HCT116 (cell line): Measurements from ENCODE around the gene TSSK2. TPM values are rescaled to one million over a fixed set of nuclear protein-coding genes. Genes with fewer than 3 reads are reported as not detected.

Source experiments
- ATAC-seq: fragments of 200-7000 bp; cut with Tn5 transposase; 2 replicates; pipeline ENCODE4 v1.9.1; 2020; ENCODE audit warnings: mild to moderate bottlenecking, moderate library complexity
- BruUV-seq: library from RNA; stranded (reverse); fragments of 400-500 nt; replicated peaks from 2 replicates; lab custom pipeline; 2021; lab: Mats Ljungman, UMichigan
- CTCF ChIA-PET: fragments of 300-600 bp; sonication (Branson Sonifier 250); formaldehyde crosslinking; loops from one replicate; lab custom pipeline; 2021; ENCODE audit warnings: antibody characterized with exemption; lab: Charles Lee
- POLR2A ChIA-PET: fragments of 300-600, 350-600 bp; sonication (Branson Sonifier 250); formaldehyde crosslinking; loops from one replicate; lab custom pipeline; 2021; ENCODE audit warnings: antibody characterized with exemption; lab: Charles Lee
- RAD21 ChIA-PET, 2 experiments: fragments of 300-600 bp; sonication (Branson Sonifier 250); formaldehyde crosslinking; loops; one replicate each; lab custom pipeline; 2023; ENCODE audit warnings: low total read pairs in 2 of 2; ENCODE audit not compliant: uncharacterized antibody in 2 of 2, unreplicated experiment in 2 of 2, low non-redundant PET in 1 of 2; lab: Charles Lee
- DNase-seq: peaks from one replicate; pipeline ENCODE4 v3.0.0-alpha.2; 2010; ENCODE audit warnings: low read depth, low spot score
- H2AFZ ChIP-seq: fragments of 200-600 bp; shearing (Covaris generic), sonication (generic); 2 replicates; pipeline ENCODE4 v1.6.1; 2017; ENCODE audit warnings: low read depth, mixed run types, mixed read lengths, antibody characterized with exemption, low read length; ENCODE audit not compliant: poor library complexity, severe bottlenecking
- H3K27ac ChIP-seq: 2 replicates; pipeline ENCODE4 v1.5.1; 2012; ENCODE audit warnings: low read depth, low read length
- H3K27me3 ChIP-seq: fragments of 200-600 bp; sonication (generic); 2 replicates; pipeline ENCODE4 v1.6.1; 2016; ENCODE audit warnings: mixed run types, low read length, mixed read lengths; ENCODE audit not compliant: insufficient read depth
- H3K36me3 ChIP-seq, 2 experiments: fragments of 200-500 bp in 1 of 2; fragments of 200-600 bp in 1 of 2; sonication (Bioruptor generic) in 1 of 2; sonication (generic) in 1 of 2; 2 replicates each; pipeline versions ENCODE4 v1.5.1 to v1.6.1; 2014 to 2016; ENCODE audit warnings: low read length in 2 of 2, inconsistent platforms in 1 of 2, mixed read lengths in 1 of 2, mixed run types in 1 of 2; ENCODE audit not compliant: insufficient read depth in 2 of 2, control insufficient read depth in 1 of 2
- H3K4me1 ChIP-seq, 2 experiments: fragments of 200-600 bp in 1 of 2; sonication (generic) in 1 of 2; 2 replicates each; pipeline versions ENCODE4 v1.5.1 to v1.6.1; 2012 to 2017; ENCODE audit warnings: low read length in 2 of 2, inconsistent platforms in 1 of 2, mild to moderate bottlenecking in 1 of 2, mixed read lengths in 1 of 2, mixed run types in 1 of 2, moderate library complexity in 1 of 2; ENCODE audit not compliant: insufficient read depth in 2 of 2, control insufficient read depth in 1 of 2
- H3K4me2 ChIP-seq: fragments of 200-600 bp; sonication (generic); 2 replicates; pipeline ENCODE4 v1.6.1; 2017; ENCODE audit warnings: mixed run types, low read length, mixed read lengths
- H3K4me3 ChIP-seq, 2 experiments: fragments of 200-600 bp in 1 of 2; sonication (generic) in 1 of 2; replicated peaks in 1 of 2; 2 replicates each; pipeline ENCODE4 v1.5.1; 2011 to 2016; ENCODE audit warnings: low read length in 2 of 2, control low read depth in 1 of 2, low read depth in 1 of 2, mild to moderate bottlenecking in 1 of 2, mixed read lengths in 1 of 2, mixed run types in 1 of 2
- H3K79me2 ChIP-seq: fragments of 200-600 bp; sonication (generic); 2 replicates; pipeline ENCODE4 v1.6.1; 2017; ENCODE audit warnings: mild to moderate bottlenecking, mixed run types, low read length, moderate library complexity, mixed read lengths; ENCODE audit not compliant: insufficient read depth
- H3K9ac ChIP-seq: fragments of 200-600 bp; sonication (generic); 2 replicates; pipeline ENCODE4 v1.6.1; 2016; ENCODE audit warnings: low read length, mixed read lengths
- H3K9me2 ChIP-seq: fragments of 200-600 bp; sonication (generic), shearing (Covaris generic); 2 replicates; pipeline ENCODE4 v1.6.1; 2017; ENCODE audit warnings: mixed run types, mild to moderate bottlenecking, moderate library complexity; ENCODE audit not compliant: insufficient read depth
- H3K9me3 ChIP-seq, 2 experiments: fragments of 200-500 bp in 1 of 2; fragments of 200-600 bp in 1 of 2; sonication (Bioruptor generic) in 1 of 2; sonication (generic) in 1 of 2; 2 replicates each; pipeline ENCODE4 v1.6.1; 2014 to 2017; ENCODE audit warnings: low read length in 2 of 2, mixed read lengths in 2 of 2, inconsistent platforms in 1 of 2, low read depth in 1 of 2, mild to moderate bottlenecking in 1 of 2, mixed run types in 1 of 2, moderate library complexity in 1 of 2; ENCODE audit not compliant: control insufficient read depth in 1 of 2, insufficient read depth in 1 of 2
- H4K20me1 ChIP-seq: fragments of 200-600 bp; sonication (generic), shearing (Covaris generic); 2 replicates; pipeline ENCODE4 v1.6.1; 2017; ENCODE audit warnings: mixed run types, mild to moderate bottlenecking, moderate library complexity; ENCODE audit not compliant: insufficient read depth
- ATF3 ChIP-seq: IDR thresholded peaks from 2 replicates; pipeline ENCODE4 v1.6.1; 2012
- CBX3 ChIP-seq: IDR thresholded peaks from 2 replicates; pipeline ENCODE4 v1.6.1; 2012; ENCODE audit warnings: low read depth
- EGR1 ChIP-seq: IDR thresholded peaks from 2 replicates; pipeline ENCODE4 v1.6.1; 2012; ENCODE audit warnings: low read depth
- EZH2phosphoT487 ChIP-seq: fragments of 200-600 bp; IDR thresholded peaks from 2 replicates; pipeline ENCODE4 v1.6.1; 2018; ENCODE audit warnings: antibody characterized with exemption, borderline replicate concordance
- FOSL1 ChIP-seq: IDR thresholded peaks from 2 replicates; pipeline ENCODE4 v1.6.1; 2012; ENCODE audit warnings: low read depth
- JUND ChIP-seq: IDR thresholded peaks from 2 replicates; pipeline ENCODE4 v1.6.1; 2012
- POLR2A ChIP-seq: IDR thresholded peaks from 2 replicates; pipeline ENCODE4 v1.7.0; 2011; ENCODE audit warnings: borderline replicate concordance; ENCODE audit not compliant: insufficient read depth, insufficient read length; ENCODE audit errors: extremely low read depth
- RAD21 ChIP-seq: IDR thresholded peaks from 2 replicates; pipeline ENCODE4 v1.6.1; 2012; ENCODE audit warnings: low read depth, mild to moderate bottlenecking
- SIN3A ChIP-seq: IDR thresholded peaks from 2 replicates; pipeline ENCODE4 v1.6.1; 2012; ENCODE audit warnings: low read depth
- ZBTB33 ChIP-seq: IDR thresholded peaks from 2 replicates; pipeline ENCODE4 v1.6.1; 2011; ENCODE audit warnings: mild to moderate bottlenecking, low read length, moderate library complexity; ENCODE audit not compliant: insufficient replicate concordance; ENCODE audit errors: extremely low read depth
- intact Hi-C: fragments of 100-400 bp; cut with micrococcal nuclease; formaldehyde crosslinking; loops from 2 replicates; pipeline ENCODE4 v1.10.0; 2022
- total RNA-seq: library from RNA; stranded (reverse); gene quantifications from one replicate; pipeline ENCODE4 v1.2.1, GENCODE V29; 2021; ENCODE audit not compliant: unreplicated experiment
- TF ChIP-seq, protein P1 (sequence below), 3 experiments: fragments of 200-600 bp in 1 of 3; sonication (generic) in 1 of 3; IDR thresholded peaks in 2 of 3; conservative IDR thresholded peaks in 1 of 3; 2 replicates each; pipeline ENCODE4 v1.5.1; 2012 to 2017; ENCODE audit warnings: low read depth in 2 of 3, low read length in 2 of 3, antibody characterized with exemption in 1 of 3, borderline replicate concordance in 1 of 3, control low read depth in 1 of 3, mild to moderate bottlenecking in 1 of 3, mixed read lengths in 1 of 3, mixed run types in 1 of 3, moderate library complexity in 1 of 3; ENCODE audit not compliant: insufficient read depth in 1 of 3
- TF ChIP-seq, protein P2 (sequence below): IDR thresholded peaks from 2 replicates; pipeline ENCODE4 v1.6.1; 2012; ENCODE audit warnings: low read depth

The TSSK2 gene
- total RNA-seq, 1 experiment from 2014 or later: not detected

- POLR2A ChIA-PET: no interaction called here
- Histone ChIP-seq H3K9ac (no peak overlapping the region), H4K20me1 (no peaks in the 10 kb centered on the region)
- TF ChIP-seq EZH2phosphoT487 (no peak), RAD21 (no peak), FOSL1 (no peak), POLR2A (no peak), CBX3 (no peak), ZBTB33 (no peak), JUND (no peak), SIN3A (no peak), ATF3 (no peak), EGR1 (no peak)
- TF ChIP-seq, protein P1, sequence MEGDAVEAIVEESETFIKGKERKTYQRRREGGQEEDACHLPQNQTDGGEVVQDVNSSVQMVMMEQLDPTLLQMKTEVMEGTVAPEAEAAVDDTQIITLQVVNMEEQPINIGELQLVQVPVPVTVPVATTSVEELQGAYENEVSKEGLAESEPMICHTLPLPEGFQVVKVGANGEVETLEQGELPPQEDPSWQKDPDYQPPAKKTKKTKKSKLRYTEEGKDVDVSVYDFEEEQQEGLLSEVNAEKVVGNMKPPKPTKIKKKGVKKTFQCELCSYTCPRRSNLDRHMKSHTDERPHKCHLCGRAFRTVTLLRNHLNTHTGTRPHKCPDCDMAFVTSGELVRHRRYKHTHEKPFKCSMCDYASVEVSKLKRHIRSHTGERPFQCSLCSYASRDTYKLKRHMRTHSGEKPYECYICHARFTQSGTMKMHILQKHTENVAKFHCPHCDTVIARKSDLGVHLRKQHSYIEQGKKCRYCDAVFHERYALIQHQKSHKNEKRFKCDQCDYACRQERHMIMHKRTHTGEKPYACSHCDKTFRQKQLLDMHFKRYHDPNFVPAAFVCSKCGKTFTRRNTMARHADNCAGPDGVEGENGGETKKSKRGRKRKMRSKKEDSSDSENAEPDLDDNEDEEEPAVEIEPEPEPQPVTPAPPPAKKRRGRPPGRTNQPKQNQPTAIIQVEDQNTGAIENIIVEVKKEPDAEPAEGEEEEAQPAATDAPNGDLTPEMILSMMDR (IDR thresholded peaks at IDR 0.05 in 2 of 3, conservative IDR thresholded peaks at IDR 0.05 in 1 of 3; ENCODE audit: borderline replicate concordance in 1 of 3, insufficient read depth in 1 of 3, low read depth in 2 of 3, low read length in 2 of 3): no peak
- TF ChIP-seq, protein P2, sequence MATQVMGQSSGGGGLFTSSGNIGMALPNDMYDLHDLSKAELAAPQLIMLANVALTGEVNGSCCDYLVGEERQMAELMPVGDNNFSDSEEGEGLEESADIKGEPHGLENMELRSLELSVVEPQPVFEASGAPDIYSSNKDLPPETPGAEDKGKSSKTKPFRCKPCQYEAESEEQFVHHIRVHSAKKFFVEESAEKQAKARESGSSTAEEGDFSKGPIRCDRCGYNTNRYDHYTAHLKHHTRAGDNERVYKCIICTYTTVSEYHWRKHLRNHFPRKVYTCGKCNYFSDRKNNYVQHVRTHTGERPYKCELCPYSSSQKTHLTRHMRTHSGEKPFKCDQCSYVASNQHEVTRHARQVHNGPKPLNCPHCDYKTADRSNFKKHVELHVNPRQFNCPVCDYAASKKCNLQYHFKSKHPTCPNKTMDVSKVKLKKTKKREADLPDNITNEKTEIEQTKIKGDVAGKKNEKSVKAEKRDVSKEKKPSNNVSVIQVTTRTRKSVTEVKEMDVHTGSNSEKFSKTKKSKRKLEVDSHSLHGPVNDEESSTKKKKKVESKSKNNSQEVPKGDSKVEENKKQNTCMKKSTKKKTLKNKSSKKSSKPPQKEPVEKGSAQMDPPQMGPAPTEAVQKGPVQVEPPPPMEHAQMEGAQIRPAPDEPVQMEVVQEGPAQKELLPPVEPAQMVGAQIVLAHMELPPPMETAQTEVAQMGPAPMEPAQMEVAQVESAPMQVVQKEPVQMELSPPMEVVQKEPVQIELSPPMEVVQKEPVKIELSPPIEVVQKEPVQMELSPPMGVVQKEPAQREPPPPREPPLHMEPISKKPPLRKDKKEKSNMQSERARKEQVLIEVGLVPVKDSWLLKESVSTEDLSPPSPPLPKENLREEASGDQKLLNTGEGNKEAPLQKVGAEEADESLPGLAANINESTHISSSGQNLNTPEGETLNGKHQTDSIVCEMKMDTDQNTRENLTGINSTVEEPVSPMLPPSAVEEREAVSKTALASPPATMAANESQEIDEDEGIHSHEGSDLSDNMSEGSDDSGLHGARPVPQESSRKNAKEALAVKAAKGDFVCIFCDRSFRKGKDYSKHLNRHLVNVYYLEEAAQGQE: no peak
- TF ChIP-seq, all 23 proteins: peak for 0
- Histone ChIP-seq H3K9me3 (no peaks in the 10 kb centered on the region), H3K36me3 (peaks cover 11 to 15% of the 10 kb centered on the region in 2 experiments; a peak in 3 of 4 replicates), H3K79me2 (no peaks in the 10 kb centered on the region), H3K27me3 (no peaks in the 10 kb centered on the region), H3K9me2 (no peaks in the 10 kb centered on the region), H3K4me2 (no peak overlapping the region), H2AFZ (no peak overlapping the region), H3K4me1 (no peaks in the 10 kb centered on the region), H3K4me3 (no peak overlapping the region), H3K27ac (no peak overlapping the region)
- no TSS peak for BruUV-seq
- RAD21 ChIA-PET: no interaction called here
- ATAC-seq (no peak), DNase-seq (no peak)
- intact Hi-C loops: no loop called here
- CTCF ChIA-PET: interaction anchor here (1.6 kb wide), 1 partner anchor 11 kb away, joined by 5 read pairs; the partner anchor contains the start of gene ESS2
These were observed 2.5 kb downstream of the TSSK2 start for GRCh38 chr22:19133561-19133960.
